ENCODE data around the gene SUGCT.

SUGCT gene

GRCh38 chr7:40483630-40484029 lies 348.8 kb downstream of the SUGCT start:
- DNase-seq: no peak

- DNase-seq: no peak
Observed at GRCh38 chr7:40489844-40490602, 355.2 kb downstream of the SUGCT start.

DNA sequence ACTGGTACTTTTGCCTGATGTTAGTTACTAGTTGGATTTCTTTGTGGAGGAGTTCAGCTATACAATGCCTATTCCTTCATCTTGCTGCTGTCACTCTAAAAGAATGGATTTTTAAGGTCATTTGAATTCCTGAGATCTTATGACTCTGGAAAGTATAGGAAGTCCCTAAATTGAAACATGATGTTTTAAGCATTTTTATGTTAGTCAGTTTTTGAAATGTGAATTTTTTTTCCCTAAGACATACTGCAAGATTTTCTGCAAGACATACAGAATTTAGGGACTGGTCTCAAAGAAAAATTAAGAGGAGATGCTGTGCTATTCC lies 355.8 kb downstream of the SUGCT start:
- no peak for DNase-seq

- DNase-seq: no peak
Observed at GRCh38 chr7:40492946-40493345, 358.1 kb downstream of the SUGCT start.

DNA sequence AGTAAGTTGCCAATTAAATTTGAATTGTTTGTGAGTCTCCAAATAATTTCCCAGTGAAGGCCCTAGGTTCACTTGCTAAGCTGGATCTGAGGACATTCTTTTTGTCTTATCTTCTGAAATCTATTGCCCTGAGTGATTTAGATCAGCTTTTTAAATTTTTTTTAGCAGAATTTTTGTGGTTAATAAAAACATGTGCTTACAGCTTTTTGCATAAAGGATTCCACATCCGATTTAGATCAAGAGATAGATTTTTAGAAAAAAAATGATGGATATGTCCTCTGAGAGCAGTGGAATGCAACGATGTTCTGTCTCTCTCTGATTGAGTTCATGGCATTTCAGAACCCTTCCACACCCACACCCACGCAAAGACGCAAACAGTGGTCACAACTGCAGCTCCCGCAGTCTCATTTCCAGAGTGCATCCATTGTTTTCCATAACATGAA lies 358.8 kb downstream of the SUGCT start:
- DNase-seq: no peak

DNA sequence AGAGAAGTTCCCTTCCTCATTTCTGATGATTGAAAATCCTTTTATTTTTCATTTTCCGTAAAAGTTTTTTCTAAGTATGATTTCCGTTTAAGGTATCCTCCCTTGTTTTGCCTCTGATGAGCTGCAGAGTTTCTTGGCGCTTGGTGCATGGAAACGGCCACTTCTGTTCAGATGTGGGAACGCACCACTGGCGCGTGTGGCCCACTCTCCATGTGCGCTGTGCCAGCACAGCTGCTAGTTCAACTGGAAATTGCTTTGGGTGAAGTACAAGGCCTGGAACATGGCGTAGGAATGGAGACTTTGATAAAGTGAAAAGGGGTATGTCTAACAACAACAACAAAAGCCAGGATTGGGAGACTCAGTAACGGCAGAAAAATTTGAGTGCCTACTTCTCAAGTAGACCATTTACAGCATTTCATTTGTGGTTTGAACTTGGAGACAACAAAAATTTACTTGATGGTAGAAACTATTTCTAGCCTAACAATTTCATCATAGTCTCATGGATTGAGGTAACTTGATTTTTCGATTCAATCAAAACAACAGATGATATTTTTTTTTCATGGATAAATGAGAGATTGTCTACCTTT lies 364.2 kb downstream of the SUGCT start:
- DNase-seq: no peak

- DNase-seq: no peak
Observed at GRCh38 chr7:40499718-40500117, 364.9 kb downstream of the SUGCT start.

DNA sequence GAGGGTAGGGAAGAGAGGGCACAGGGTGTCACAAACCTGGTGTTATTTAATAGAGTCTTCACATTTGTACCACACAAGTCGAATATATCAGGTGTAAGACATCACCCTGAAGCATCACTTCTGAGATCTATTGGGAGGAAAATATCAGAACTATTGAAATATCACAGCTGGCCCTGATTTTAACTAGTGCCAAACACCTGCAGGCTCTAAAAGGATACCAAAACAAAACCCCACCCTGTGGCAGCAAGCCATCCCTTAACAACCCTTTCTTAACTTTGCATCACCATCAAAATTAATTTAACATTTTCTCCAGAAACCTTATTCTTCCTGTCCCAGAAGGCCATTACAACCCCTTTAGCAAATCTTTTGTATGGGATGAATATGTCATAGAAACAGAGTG lies 365.4 kb downstream of the SUGCT start:
- DNase-seq: no peak

DNA sequence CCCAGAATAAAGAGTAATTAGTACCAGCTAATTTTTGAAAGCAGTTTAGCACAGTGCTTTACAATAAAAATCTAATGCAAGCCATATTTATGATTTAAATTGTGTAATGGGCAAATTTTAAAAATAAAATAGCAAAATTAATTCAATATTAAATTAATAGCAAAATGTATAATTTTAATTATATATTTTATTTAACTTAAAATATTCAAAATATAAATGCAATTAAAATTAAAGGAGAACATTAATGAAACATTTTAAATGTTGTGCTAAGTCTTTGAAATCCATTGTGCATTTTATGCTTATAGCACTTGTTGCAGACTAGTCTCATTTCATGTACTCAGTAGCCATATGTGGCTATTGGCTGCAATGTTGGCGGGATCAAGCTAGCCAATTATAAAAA lies 367.6 kb downstream of the SUGCT start:
- DNase-seq: no peak

- DNase-seq: no peak
Observed at GRCh38 chr7:40506158-40506557, 371.4 kb downstream of the SUGCT start.

DNA sequence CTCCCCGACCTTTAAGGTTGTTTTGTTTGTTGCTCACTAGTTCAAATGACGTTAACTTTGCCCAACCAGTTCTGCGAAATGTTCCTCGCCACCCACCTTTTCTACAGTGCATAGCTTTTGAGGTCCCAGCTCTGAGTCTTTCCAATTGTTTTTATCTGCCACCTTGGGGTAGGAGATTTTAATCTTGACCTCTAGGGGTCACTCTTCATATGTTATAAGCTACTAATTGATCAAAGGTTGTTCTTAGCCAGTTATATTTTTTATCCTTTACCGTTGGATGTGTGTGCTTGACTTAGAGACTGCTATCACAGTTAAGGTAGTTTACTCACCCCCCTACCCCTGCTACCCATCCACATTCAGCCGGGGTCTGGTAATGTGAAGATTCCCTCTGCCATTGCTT lies 372.4 kb downstream of the SUGCT start:
- DNase-seq: no peak

- no peak for DNase-seq
Observed at GRCh38 chr7:40509287-40509996, 374.6 kb downstream of the SUGCT start.

DNA sequence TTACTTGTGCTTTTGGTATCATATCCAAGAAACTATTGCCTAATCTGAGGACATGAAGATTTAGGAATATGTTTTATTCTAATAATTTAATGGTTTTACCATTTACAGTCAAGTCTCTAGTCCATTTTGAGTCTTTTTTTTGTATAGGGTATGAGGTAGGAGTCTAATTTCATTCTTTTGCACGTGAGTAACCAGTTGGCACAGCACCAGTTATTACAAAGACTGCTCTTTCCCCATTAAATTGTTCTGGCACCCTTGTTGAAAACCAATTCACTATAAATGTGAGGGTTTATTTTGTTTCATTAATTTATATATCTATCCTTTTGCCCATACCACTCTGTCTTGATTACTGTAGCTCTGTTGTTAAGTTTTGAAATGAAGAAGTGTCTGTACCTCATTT lies 381.6 kb downstream of the SUGCT start:
- DNase-seq: no peak

DNA sequence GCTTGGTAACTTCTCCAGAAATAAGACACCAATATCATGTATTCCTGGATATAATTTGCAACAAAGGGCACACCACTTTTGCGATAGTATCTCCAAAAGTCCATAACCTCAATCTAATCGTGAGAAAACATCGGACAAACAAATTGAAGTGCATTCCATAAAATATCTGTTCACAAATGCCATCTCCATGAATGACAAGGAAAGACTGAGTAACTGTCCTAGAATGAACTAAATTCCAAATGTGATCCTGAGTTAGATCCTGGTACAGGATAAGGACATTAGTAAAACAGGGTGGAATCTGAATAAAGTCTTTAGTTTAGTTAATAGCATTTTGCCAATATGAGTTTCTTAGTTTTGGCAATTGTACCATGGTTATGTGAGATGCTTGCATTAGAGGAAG lies 384.2 kb downstream of the SUGCT start:
- no peak for DNase-seq

- DNase-seq: no peak
Observed at GRCh38 chr7:40520986-40521738, 386.4 kb downstream of the SUGCT start.

- no peak for DNase-seq
Observed at GRCh38 chr7:40525764-40526163, 391.0 kb downstream of the SUGCT start.

GRCh38 chr7:40526951-40527715 lies 392.3 kb downstream of the SUGCT start:
- no peak for DNase-seq

GRCh38 chr7:40527723-40528122 lies 392.9 kb downstream of the SUGCT start:
- no peak for DNase-seq

- no peak for DNase-seq
Observed at GRCh38 chr7:40530292-40530691, 395.5 kb downstream of the SUGCT start.

GRCh38 chr7:40531956-40532355 lies 397.2 kb downstream of the SUGCT start:
- DNase-seq: no peak

GRCh38 chr7:40535678-40536077 lies 400.9 kb downstream of the SUGCT start:
- DNase-seq: no peak

DNA sequence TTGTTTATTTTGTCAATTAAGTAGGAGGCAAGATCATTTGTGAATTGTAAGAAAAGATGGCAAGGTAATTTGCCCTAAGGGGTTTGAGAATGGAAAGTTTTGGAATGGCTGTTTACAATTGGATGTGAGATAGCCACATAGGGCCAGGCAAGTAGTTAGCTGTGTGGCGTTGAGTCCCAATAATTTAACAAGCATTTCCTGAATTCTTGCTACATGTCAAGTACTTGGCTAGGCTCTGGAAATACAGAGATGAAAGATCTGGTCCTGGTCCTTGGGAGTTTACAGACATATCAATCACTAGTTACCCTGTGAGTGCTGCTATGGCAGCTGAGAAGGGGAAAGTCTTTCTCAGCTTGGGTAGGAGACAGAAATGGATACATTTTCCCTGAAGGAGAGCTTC lies 401.6 kb downstream of the SUGCT start:
- DNase-seq: no peak

- DNase-seq: no peak
Observed at GRCh38 chr7:40538281-40538680, 403.5 kb downstream of the SUGCT start.
